ENCODE data around the gene DDX3X.
"Not testable (repeated sequence)": the region's sequence is repeated elsewhere in the genome, so short reads cannot be mapped to it uniquely, and the experiment has no call there.

DDX3X gene

DNA sequence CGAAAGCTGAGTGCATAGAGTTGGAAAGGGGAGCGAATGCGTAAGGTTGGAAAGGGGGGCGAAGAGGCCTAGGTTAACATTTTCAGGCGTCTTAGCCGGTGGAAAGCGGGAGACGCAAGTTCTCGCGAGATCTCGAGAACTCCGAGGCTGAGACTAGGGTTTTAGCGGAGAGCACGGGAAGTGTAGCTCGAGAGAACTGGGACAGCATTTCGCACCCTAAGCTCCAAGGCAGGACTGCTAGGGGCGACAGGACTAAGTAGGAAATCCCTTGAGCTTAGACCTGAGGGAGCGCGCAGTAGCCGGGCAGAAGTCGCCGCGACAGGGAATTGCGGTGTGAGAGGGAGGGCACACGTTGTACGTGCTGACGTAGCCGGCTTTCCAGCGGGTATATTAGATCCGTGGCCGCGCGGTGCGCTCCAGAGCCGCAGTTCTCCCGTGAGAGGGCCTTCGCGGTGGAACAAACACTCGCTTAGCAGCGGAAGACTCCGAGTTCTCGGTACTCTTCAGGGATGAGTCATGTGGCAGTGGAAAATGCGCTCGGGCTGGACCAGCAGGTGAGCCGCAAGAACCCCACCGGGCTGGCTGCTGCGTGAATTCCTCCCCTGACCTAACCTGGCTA, at the start of gene DDX3X:
TSS of gene DDX3X (plus strand) at position 419 of the 619 bp plus-strand sequence. CDS start at position 510, 91 bp downstream.
- H3K79me2 ChIP-seq (ENCODE audit: control insufficient read depth, low read length) = peaks cover 64% of the 10 kb centered on the region
- no peaks in the 10 kb centered on the region for H3K27me3 ChIP-seq (ENCODE audit: control insufficient read depth, low read length)
- H3K4me2 ChIP-seq (ENCODE audit: low read length) = peak within 1 kb of the TSS; percentile 97
- peaks cover 33% of the 10 kb centered on the region for H4K20me1 ChIP-seq (ENCODE audit: control insufficient read depth, insufficient read depth, low read depth, low read length)
- H3K36me3 ChIP-seq (ENCODE audit: control insufficient read depth, low read length) = peaks cover 46% of the 10 kb centered on the region
- H3K9me3 ChIP-seq (ENCODE audit: control insufficient read depth, insufficient read depth, low read length) = no peaks in the 10 kb centered on the region
- H3K4me1 ChIP-seq (ENCODE audit: control insufficient read depth, low read length) = peaks cover 52% of the 10 kb centered on the region
- TF ChIP-seq EZH2phosphoT487 (IDR thresholded peaks at IDR 0.05; ENCODE audit: borderline replicate concordance, low read length) = no peak
- TF ChIP-seq, protein P1, sequence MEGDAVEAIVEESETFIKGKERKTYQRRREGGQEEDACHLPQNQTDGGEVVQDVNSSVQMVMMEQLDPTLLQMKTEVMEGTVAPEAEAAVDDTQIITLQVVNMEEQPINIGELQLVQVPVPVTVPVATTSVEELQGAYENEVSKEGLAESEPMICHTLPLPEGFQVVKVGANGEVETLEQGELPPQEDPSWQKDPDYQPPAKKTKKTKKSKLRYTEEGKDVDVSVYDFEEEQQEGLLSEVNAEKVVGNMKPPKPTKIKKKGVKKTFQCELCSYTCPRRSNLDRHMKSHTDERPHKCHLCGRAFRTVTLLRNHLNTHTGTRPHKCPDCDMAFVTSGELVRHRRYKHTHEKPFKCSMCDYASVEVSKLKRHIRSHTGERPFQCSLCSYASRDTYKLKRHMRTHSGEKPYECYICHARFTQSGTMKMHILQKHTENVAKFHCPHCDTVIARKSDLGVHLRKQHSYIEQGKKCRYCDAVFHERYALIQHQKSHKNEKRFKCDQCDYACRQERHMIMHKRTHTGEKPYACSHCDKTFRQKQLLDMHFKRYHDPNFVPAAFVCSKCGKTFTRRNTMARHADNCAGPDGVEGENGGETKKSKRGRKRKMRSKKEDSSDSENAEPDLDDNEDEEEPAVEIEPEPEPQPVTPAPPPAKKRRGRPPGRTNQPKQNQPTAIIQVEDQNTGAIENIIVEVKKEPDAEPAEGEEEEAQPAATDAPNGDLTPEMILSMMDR (IDR thresholded peaks at IDR 0.05; ENCODE audit: low read depth, low read length, poor library complexity, severe bottlenecking) = no peak
- peaks cover 23% of the 10 kb centered on the region for H3F3A ChIP-seq (ENCODE audit: control insufficient read depth, insufficient read depth)
- no peaks in the 10 kb centered on the region for H3K9me2 ChIP-seq (replicated peaks; ENCODE audit: control insufficient read depth, low read length)
- H3K4me3 ChIP-seq (ENCODE audit: low read length) = peak within 1 kb of the TSS; percentile 96
- peak within 1 kb of the TSS; percentile 98 for H3K27ac ChIP-seq (ENCODE audit: low read depth, low read length)

DNA sequence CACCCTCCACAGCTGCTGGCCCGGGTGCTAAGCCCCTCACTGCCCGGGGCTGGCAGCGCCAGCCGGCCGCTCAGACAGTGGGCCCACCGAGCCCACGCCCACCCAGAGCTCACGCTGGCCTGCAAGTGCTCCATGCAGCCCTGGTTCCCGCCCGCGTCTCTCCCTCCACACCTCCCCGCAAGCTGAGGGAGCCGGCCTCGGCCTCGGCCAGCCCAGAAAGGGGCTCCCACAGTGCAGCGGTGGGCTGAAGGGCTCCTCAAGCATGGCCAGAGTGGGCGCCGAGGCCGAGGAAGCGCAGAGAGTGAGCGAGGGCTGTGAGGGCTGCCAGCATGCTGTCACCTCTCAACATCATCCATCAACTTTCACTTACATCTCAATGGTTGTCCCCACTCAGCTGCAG, 48.0 kb upstream of the DDX3X start:
- H3F3A ChIP-seq (ENCODE audit: control insufficient read depth, insufficient read depth); H3K36me3 ChIP-seq (ENCODE audit: control insufficient read depth, low read length): not testable (repeated sequence)

DNA sequence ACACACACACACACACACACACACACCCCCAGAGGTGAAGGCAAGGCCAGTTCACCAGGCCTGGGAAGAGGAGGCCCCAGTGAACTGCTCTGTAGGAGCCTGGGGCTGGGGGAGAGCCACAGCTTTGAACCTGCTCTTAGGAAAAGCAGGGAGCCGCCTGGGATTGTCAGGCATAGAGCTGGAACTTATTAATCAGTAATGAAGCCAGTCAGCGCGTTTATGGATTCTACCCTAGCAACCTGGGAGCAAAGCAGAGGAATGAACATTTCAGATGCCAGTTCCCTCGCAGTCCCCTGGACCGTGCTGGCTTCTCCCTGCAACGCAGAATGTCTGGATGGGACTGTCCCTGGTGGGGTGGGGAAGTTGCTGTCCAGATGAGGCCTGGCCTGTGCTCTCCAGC, 45.3 kb upstream of the DDX3X start:
- H3K9me3 ChIP-seq (ENCODE audit: control insufficient read depth, insufficient read depth, low read length) = peaks cover 5% of the 10 kb centered on the region; the same call in 1 of the 2 replicates
- TF ChIP-seq EZH2phosphoT487 (IDR thresholded peaks at IDR 0.05; ENCODE audit: borderline replicate concordance, low read length) = no peak
- TF ChIP-seq, protein P1 (IDR thresholded peaks at IDR 0.05; ENCODE audit: low read depth, low read length, poor library complexity, severe bottlenecking) = no peak
- H3K79me2 ChIP-seq (ENCODE audit: control insufficient read depth, low read length) = no peaks in the 10 kb centered on the region
- no peaks in the 10 kb centered on the region for H3K36me3 ChIP-seq (ENCODE audit: control insufficient read depth, low read length)
- no peaks in the 10 kb centered on the region for H3K9me2 ChIP-seq (replicated peaks; ENCODE audit: control insufficient read depth, low read length)
- H3K27ac ChIP-seq (ENCODE audit: low read depth, low read length) = no peak overlapping the region
- H3K27me3 ChIP-seq (ENCODE audit: control insufficient read depth, low read length) = no peaks in the 10 kb centered on the region
- no peaks in the 10 kb centered on the region for H3K4me1 ChIP-seq (ENCODE audit: control insufficient read depth, low read length)
- H3F3A ChIP-seq (ENCODE audit: control insufficient read depth, insufficient read depth) = no peaks in the 10 kb centered on the region
- no peak overlapping the region for H3K4me2 ChIP-seq (ENCODE audit: low read length)
- H4K20me1 ChIP-seq (ENCODE audit: control insufficient read depth, insufficient read depth, low read depth, low read length) = no peaks in the 10 kb centered on the region
- no peak overlapping the region for H3K4me3 ChIP-seq (ENCODE audit: low read length)

More for the DNA sequence above, 48.0 kb upstream of the DDX3X start:
- not testable (repeated sequence) for H3K79me2 ChIP-seq (ENCODE audit: control insufficient read depth, low read length); H3K9me3 ChIP-seq (ENCODE audit: control insufficient read depth, insufficient read depth, low read length); H3K4me3 ChIP-seq (ENCODE audit: low read length); H3K27me3 ChIP-seq (ENCODE audit: control insufficient read depth, low read length); H3K27ac ChIP-seq (ENCODE audit: low read depth, low read length); H3K4me1 ChIP-seq (ENCODE audit: control insufficient read depth, low read length); H3K9me2 ChIP-seq (replicated peaks; ENCODE audit: control insufficient read depth, low read length); H4K20me1 ChIP-seq (ENCODE audit: control insufficient read depth, insufficient read depth, low read depth, low read length); H3K4me2 ChIP-seq (ENCODE audit: low read length)

DNA sequence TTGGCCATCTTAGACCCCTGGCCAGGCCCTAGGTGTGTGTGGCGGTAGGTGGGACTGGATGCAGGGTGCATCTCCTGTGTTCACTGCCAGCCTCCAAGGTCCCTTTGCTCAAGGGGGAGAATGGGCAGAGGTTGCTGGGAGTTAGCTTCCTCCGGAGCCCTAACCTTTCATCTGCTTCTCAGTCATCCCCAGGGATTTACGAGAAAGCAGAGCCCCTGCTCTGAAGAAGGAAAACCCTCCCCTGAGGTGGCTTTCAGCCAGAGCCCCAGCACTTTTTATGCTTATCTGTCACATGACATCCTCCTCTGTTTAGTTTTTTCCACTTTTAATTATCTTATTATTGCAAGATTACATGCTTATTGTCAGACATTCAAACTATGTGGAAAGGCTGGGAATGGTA, 44.9 kb upstream of the DDX3X start:
- no peaks in the 10 kb centered on the region for H3K79me2 ChIP-seq (ENCODE audit: control insufficient read depth, low read length)
- no peak overlapping the region for H3K27ac ChIP-seq (ENCODE audit: low read depth, low read length)
- no peaks in the 10 kb centered on the region for H3K27me3 ChIP-seq (ENCODE audit: control insufficient read depth, low read length)
- no peak overlapping the region for H3K4me3 ChIP-seq (ENCODE audit: low read length)
- H4K20me1 ChIP-seq (ENCODE audit: control insufficient read depth, insufficient read depth, low read depth, low read length) = no peaks in the 10 kb centered on the region
- H3K36me3 ChIP-seq (ENCODE audit: control insufficient read depth, low read length) = no peaks in the 10 kb centered on the region
- no peaks in the 10 kb centered on the region for H3K4me1 ChIP-seq (ENCODE audit: control insufficient read depth, low read length)
- no peak overlapping the region for H3K4me2 ChIP-seq (ENCODE audit: low read length)
- no peaks in the 10 kb centered on the region for H3F3A ChIP-seq (ENCODE audit: control insufficient read depth, insufficient read depth)
- no peaks in the 10 kb centered on the region for H3K9me2 ChIP-seq (replicated peaks; ENCODE audit: control insufficient read depth, low read length)
- TF ChIP-seq, protein P1 (IDR thresholded peaks at IDR 0.05; ENCODE audit: low read depth, low read length, poor library complexity, severe bottlenecking) = no peak
- TF ChIP-seq EZH2phosphoT487 (IDR thresholded peaks at IDR 0.05; ENCODE audit: borderline replicate concordance, low read length) = no peak
- peaks cover 5% of the 10 kb centered on the region; the same call in 1 of the 2 replicates for H3K9me3 ChIP-seq (ENCODE audit: control insufficient read depth, insufficient read depth, low read length)
